Measurements from ENCODE around the gene B4GAT1. TPM values are rescaled to one million over a fixed set of nuclear protein-coding genes. Genes with fewer than 3 reads are reported as not detected.
A peak's percentile ranks its signal among the peaks of the same experiment; 100 is the strongest.

B4GAT1 gene
- total and polyA plus RNA-seq, 9 of the 15 experiments (the other 6 are each of a cell fraction or from before 2014, with no cell fraction given) = 0.86 to 9.5 (median 3.8) TPM

DNA sequence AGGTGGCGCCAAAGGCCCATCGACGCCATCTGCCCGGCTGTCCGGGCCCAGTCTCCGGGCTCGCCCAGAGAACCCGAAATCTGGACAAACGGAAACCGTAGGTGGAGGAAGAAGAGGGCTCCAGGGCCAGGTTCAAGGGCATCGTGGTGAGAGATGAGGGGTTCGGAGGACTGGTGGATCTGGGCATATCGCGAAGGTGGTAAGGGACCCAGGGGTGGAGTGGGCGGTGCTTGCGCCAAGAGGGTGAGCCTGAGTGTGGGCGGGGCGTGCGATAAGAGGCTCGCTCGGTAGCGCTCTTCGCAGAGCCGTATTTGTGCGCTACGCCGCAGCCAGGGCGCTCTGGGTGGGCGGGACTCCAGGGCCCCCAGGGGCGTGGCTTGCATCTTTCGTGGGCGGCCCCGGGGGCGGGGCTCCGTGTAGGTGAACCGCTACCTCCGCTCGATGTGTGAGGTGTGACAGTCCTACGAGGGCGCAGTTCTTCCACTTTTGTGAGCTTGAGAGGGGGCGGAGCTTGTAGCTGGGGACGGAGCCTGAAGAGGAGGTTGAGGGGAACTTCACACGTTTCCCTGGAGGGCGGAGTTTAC, 35.4 kb downstream of the B4GAT1 start (continued):
- TF ChIP-seq, protein P1, sequence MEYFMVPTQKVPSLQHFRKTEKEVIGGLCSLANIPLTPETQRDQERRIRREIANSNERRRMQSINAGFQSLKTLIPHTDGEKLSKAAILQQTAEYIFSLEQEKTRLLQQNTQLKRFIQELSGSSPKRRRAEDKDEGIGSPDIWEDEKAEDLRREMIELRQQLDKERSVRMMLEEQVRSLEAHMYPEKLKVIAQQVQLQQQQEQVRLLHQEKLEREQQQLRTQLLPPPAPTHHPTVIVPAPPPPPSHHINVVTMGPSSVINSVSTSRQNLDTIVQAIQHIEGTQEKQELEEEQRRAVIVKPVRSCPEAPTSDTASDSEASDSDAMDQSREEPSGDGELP (CRISPR knock-in tag; IDR thresholded peaks at IDR 0.05; ENCODE audit: borderline replicate concordance) = peak; percentile 78; the same call in 1 of the 2 replicates
- peak; percentile 59 for TF ChIP-seq RB1 (IDR thresholded peaks at IDR 0.05; ENCODE audit: low read depth)
- TF ChIP-seq NFIC (IDR thresholded peaks at IDR 0.05) = peak; percentile 53
- TF ChIP-seq NCOA1 (IDR thresholded peaks at IDR 0.05; ENCODE audit: low read depth) = no peak
- TF ChIP-seq, protein P2, sequence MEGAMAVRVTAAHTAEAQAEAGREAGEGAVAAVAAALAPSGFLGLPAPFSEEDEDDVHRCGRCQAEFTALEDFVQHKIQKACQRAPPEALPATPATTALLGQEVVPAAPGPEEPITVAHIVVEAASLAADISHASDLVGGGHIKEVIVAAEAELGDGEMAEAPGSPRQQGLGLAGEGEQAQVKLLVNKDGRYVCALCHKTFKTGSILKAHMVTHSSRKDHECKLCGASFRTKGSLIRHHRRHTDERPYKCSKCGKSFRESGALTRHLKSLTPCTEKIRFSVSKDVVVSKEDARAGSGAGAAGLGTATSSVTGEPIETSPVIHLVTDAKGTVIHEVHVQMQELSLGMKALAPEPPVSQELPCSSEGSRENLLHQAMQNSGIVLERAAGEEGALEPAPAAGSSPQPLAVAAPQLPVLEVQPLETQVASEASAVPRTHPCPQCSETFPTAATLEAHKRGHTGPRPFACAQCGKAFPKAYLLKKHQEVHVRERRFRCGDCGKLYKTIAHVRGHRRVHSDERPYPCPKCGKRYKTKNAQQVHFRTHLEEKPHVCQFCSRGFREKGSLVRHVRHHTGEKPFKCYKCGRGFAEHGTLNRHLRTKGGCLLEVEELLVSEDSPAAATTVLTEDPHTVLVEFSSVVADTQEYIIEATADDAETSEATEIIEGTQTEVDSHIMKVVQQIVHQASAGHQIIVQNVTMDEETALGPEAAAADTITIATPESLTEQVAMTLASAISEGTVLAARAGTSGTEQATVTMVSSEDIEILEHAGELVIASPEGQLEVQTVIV (CRISPR knock-in tag; IDR thresholded peaks at IDR 0.05; ENCODE audit: borderline replicate concordance) = no peak
- TF ChIP-seq EGR1 (conservative IDR thresholded peaks at IDR 0.05) = peak; percentile 96
- TF ChIP-seq ZNF146 (CRISPR knock-in tag; IDR thresholded peaks at IDR 0.05; ENCODE audit: unreplicated experiment) = no peak
- TF ChIP-seq ARID2 (IDR thresholded peaks at IDR 0.05) = peak; percentile 99
- TF ChIP-seq ZFPM2 (CRISPR knock-in tag; IDR thresholded peaks at IDR 0.05) = no peak
- TF ChIP-seq, protein P3, sequence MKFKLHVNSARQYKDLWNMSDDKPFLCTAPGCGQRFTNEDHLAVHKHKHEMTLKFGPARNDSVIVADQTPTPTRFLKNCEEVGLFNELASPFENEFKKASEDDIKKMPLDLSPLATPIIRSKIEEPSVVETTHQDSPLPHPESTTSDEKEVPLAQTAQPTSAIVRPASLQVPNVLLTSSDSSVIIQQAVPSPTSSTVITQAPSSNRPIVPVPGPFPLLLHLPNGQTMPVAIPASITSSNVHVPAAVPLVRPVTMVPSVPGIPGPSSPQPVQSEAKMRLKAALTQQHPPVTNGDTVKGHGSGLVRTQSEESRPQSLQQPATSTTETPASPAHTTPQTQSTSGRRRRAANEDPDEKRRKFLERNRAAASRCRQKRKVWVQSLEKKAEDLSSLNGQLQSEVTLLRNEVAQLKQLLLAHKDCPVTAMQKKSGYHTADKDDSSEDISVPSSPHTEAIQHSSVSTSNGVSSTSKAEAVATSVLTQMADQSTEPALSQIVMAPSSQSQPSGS (CRISPR knock-in tag; IDR thresholded peaks at IDR 0.05) = no peak
- TF ChIP-seq, protein P4, sequence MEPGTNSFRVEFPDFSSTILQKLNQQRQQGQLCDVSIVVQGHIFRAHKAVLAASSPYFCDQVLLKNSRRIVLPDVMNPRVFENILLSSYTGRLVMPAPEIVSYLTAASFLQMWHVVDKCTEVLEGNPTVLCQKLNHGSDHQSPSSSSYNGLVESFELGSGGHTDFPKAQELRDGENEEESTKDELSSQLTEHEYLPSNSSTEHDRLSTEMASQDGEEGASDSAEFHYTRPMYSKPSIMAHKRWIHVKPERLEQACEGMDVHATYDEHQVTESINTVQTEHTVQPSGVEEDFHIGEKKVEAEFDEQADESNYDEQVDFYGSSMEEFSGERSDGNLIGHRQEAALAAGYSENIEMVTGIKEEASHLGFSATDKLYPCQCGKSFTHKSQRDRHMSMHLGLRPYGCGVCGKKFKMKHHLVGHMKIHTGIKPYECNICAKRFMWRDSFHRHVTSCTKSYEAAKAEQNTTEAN (CRISPR knock-in tag; IDR thresholded peaks at IDR 0.05) = no peak
- TF ChIP-seq ZNF551 (CRISPR knock-in tag; IDR thresholded peaks at IDR 0.05) = no peak
- no peak for TF ChIP-seq KDM4B (IDR thresholded peaks at IDR 0.05; ENCODE audit: borderline replicate concordance in 2 of 2, low read depth in 1 of 2)
- no peak for TF ChIP-seq MAFK (IDR thresholded peaks at IDR 0.05; ENCODE audit: low read length)
- no peak for TF ChIP-seq ZFP36 (IDR thresholded peaks at IDR 0.05; ENCODE audit: low read depth, low read length, partially characterized antibody)
- no peak for TF ChIP-seq SMARCB1 (IDR thresholded peaks at IDR 0.05; ENCODE audit: insufficient read length, low read depth)
- no peak for TF ChIP-seq RFX5 (IDR thresholded peaks at IDR 0.05; ENCODE audit: low read depth, low read length)
- TF ChIP-seq SMAD2 (IDR thresholded peaks at IDR 0.05; ENCODE audit: low read depth, low read length) = no peak
- peak; percentile 93 for TF ChIP-seq HDAC2 (IDR thresholded peaks at IDR 0.05)
- TF ChIP-seq ZNF217 (CRISPR knock-in tag; IDR thresholded peaks at IDR 0.05) = no peak
- no peak for TF ChIP-seq TAF15 (IDR thresholded peaks at IDR 0.05; ENCODE audit: low read depth, low read length)
- TF ChIP-seq ZNF274 (IDR thresholded peaks at IDR 0.05; ENCODE audit: borderline replicate concordance, low read depth, low read length) = no peak
